GM19025 (cell line): ENCODE data around the gene SLC8B1.

Experiments used
- ATAC-seq: cut with Tn5 transposase; IDR thresholded peaks from one replicate; pipeline ENCODE4 v1.9.1; 2021; ENCODE audit warnings: mild to moderate bottlenecking, low read depth, moderate library complexity; ENCODE audit not compliant: unreplicated experiment

The SLC8B1 gene

GRCh38 chr12:113334786-113335539 lies at the start of gene SLC8B1:
SLC8B1 (minus strand) TSS chr12:113335109; CDS start chr12:113332878, 2,231 bp downstream.
- ATAC-seq: peak; percentile 97

GRCh38 chr12:113382206-113382605 lies 47.3 kb upstream of the SLC8B1 start:
- ATAC-seq: no peak

- no peak for ATAC-seq
Measured at GRCh38 chr12:113381220-113381619, 46.3 kb upstream of the SLC8B1 start.

GRCh38 chr12:113378291-113378690 lies 43.4 kb upstream of the SLC8B1 start:
- no peak for ATAC-seq

- ATAC-seq: no peak
Measured at GRCh38 chr12:113374823-113375428, 40.0 kb upstream of the SLC8B1 start.

GRCh38 chr12:113373969-113374368 lies 39.1 kb upstream of the SLC8B1 start:
- ATAC-seq: no peak

- ATAC-seq: no peak
Measured at GRCh38 chr12:113373440-113373839, 38.5 kb upstream of the SLC8B1 start.

- no peak for ATAC-seq
Measured at GRCh38 chr12:113372371-113372770, 37.5 kb upstream of the SLC8B1 start.

- no peak for ATAC-seq
Measured at GRCh38 chr12:113371808-113372207, 36.9 kb upstream of the SLC8B1 start.

- no peak for ATAC-seq
Measured at GRCh38 chr12:113370923-113371682, 36.2 kb upstream of the SLC8B1 start.

- no peak for ATAC-seq
Measured at GRCh38 chr12:113369391-113369985, 34.6 kb upstream of the SLC8B1 start.

GRCh38 chr12:113368331-113368730 lies 33.4 kb upstream of the SLC8B1 start:
- ATAC-seq: no peak

- no peak for ATAC-seq
Measured at GRCh38 chr12:113366827-113367226, 31.9 kb upstream of the SLC8B1 start.

GRCh38 chr12:113365639-113366395 lies 30.9 kb upstream of the SLC8B1 start:
- ATAC-seq: no peak

- no peak for ATAC-seq
Measured at GRCh38 chr12:113364698-113365097, 29.8 kb upstream of the SLC8B1 start.

GRCh38 chr12:113361574-113362370 lies 26.9 kb upstream of the SLC8B1 start:
- ATAC-seq: no peak

- ATAC-seq: no peak
Measured at GRCh38 chr12:113359939-113360748, 25.2 kb upstream of the SLC8B1 start.

- ATAC-seq: no peak
Measured at GRCh38 chr12:113359133-113359938, 24.4 kb upstream of the SLC8B1 start.
